K562 (cell line): Measurements from ENCODE around the gene RPL11. TPM values are rescaled to one million over a fixed set of nuclear protein-coding genes. Genes with fewer than 3 reads are reported as not detected.
"Not testable (repeated sequence)": the region's sequence is repeated elsewhere in the genome, so short reads cannot be mapped to it uniquely, and the experiment has no call there.

Experiments
- ATAC-seq: fragments of 200-7000 bp; cut with Tn5 transposase; 3 replicates; pipeline ENCODE4 v1.9.1; 2020; ENCODE audit warnings: moderate library complexity
- BruUV-seq: library from RNA; stranded (reverse); fragments of 400-500 nt; replicated peaks from 2 replicates; lab custom pipeline; 2021; lab: Mats Ljungman, UMichigan
- CTCF ChIA-PET: fragments of 300-600 bp; formaldehyde crosslinking; extraction: SDS; loops from one replicate; lab custom pipeline; 2021; ENCODE audit warnings: low intra/inter-chr PET ratio; lab: Yijun Ruan, JAX
- POLR2A ChIA-PET: fragments of 300-600, 350-650 bp; sonication (Branson Sonifier 250); formaldehyde crosslinking; extraction: SDS; loops from one replicate; lab custom pipeline; 2021; ENCODE audit warnings: antibody characterized with exemption, inconsistent platforms; lab: Yijun Ruan, JAX
- DNase-seq, 4 experiments: peaks; one replicate each; pipeline versions ENCODE4 v3.0.0 to v3.0.0-alpha.2; 2011 to 2018; ENCODE audit warnings: low spot score in 3 of 4, mixed read lengths in 3 of 4; ENCODE audit errors: extremely low read depth in 1 of 4
- FAIRE-seq: peaks from 2 replicates; lab custom pipeline; 2011; peaks lifted over from hg19 to GRCh38; lab: Jason Lieb, UNC
- H2AFZ ChIP-seq: 2 replicates; pipeline ENCODE4 v1.6.0; 2011; ENCODE audit warnings: low read depth, low read length, control low read depth, inconsistent platforms
- H3K27ac ChIP-seq: fragments of 200-600 bp; 3 replicates; pipeline ENCODE4 v1.8.0; 2011; ENCODE audit warnings: low read depth, mild to moderate bottlenecking, control low read depth, inconsistent platforms, low read length, moderate library complexity, mixed read lengths; ENCODE audit errors: extremely low read depth
- H3K27me3 ChIP-seq, 2 experiments: fragments of 300-600 bp in 1 of 2; 2 replicates in 1 of 2; 3 replicates in 1 of 2; pipeline versions ENCODE4 v1.6.0 to v1.8.0; 2011; ENCODE audit warnings: inconsistent platforms in 2 of 2, low read length in 2 of 2, mild to moderate bottlenecking in 1 of 2, mixed read lengths in 1 of 2, moderate library complexity in 1 of 2; ENCODE audit not compliant: control insufficient read depth in 2 of 2, insufficient read depth in 2 of 2
- H3K36me3 ChIP-seq: fragments of 300-600 bp; 3 replicates; pipeline ENCODE4 v1.8.0; 2011; ENCODE audit warnings: mild to moderate bottlenecking, low read length, inconsistent platforms; ENCODE audit not compliant: control insufficient read depth, insufficient read depth
- H3K4me1 ChIP-seq, 2 experiments: fragments of 200-600 bp in 1 of 2; replicated peaks in 1 of 2; 2 replicates in 1 of 2; 3 replicates in 1 of 2; pipeline versions ENCODE4 v1.5.1 to v1.8.0; 2011; ENCODE audit warnings: inconsistent platforms in 2 of 2, low read length in 2 of 2, mild to moderate bottlenecking in 1 of 2, mixed read lengths in 1 of 2, moderate library complexity in 1 of 2; ENCODE audit not compliant: control insufficient read depth in 2 of 2, insufficient read depth in 2 of 2
- H3K4me2 ChIP-seq: 2 replicates; pipeline ENCODE4 v1.6.1; 2011; ENCODE audit warnings: low read length, control low read depth, inconsistent platforms, mixed read lengths; ENCODE audit not compliant: insufficient read depth
- H3K4me3 ChIP-seq: fragments of 200-600 bp; sonication (generic), shearing (Covaris generic); 2 replicates; pipeline ENCODE4 v1.5.1; 2016; ENCODE audit warnings: control low read depth, inconsistent platforms
- H3K79me2 ChIP-seq: fragments of 200-600 bp; 3 replicates; pipeline ENCODE4 v1.8.0; 2011; ENCODE audit warnings: low read length, inconsistent platforms; ENCODE audit not compliant: control insufficient read depth, insufficient read depth
- H3K9ac ChIP-seq, 2 experiments: 2 replicates each; pipeline versions ENCODE4 v1.6.0 to v1.6.1; 2011; ENCODE audit warnings: low read depth in 2 of 2, low read length in 2 of 2, control low read depth in 1 of 2, inconsistent platforms in 1 of 2, mild to moderate bottlenecking in 1 of 2, mixed read lengths in 1 of 2; ENCODE audit not compliant: insufficient read depth in 1 of 2
- H3K9me1 ChIP-seq: one replicate; pipeline ENCODE4 v1.6.0; 2011; ENCODE audit warnings: inconsistent platforms, mild to moderate bottlenecking, low read length, moderate library complexity; ENCODE audit not compliant: control insufficient read depth, insufficient read depth
- H3K9me3 ChIP-seq: replicated peaks from 2 replicates; pipeline ENCODE4 v1.5.1; 2011; ENCODE audit warnings: low read depth, low read length, inconsistent platforms; ENCODE audit not compliant: control insufficient read depth, insufficient read depth
- H4K20me1 ChIP-seq: replicated peaks from 2 replicates; pipeline ENCODE4 v1.6.1; 2011; ENCODE audit warnings: low read length, inconsistent platforms, mixed read lengths; ENCODE audit not compliant: control insufficient read depth, insufficient read depth
- HBP1 ChIP-seq: fragments of 450-650 bp; formaldehyde crosslinking; IDR thresholded peaks from 2 replicates; pipeline ENCODE4 v1.4.0; 2022; ENCODE audit warnings: missing genetic modification characterization
- WGBS: fragments of 100-300 bp; shearing (Covaris generic); methylation state at CpG from one replicate; pipeline ENCODE4 v1.1.6; 2016; ENCODE audit warnings: low coverage, mixed read lengths; ENCODE audit not compliant: insufficient coverage; ENCODE audit errors: missing lambda C conversion rate; 5-methylcytosine and 5-hydroxymethylcytosine counted together
- in situ Hi-C: fragments of 300-500 bp; cut with MboI; formaldehyde crosslinking; loops from 4 replicates; pipeline ENCODE4 v1.15.0; 2018; ENCODE audit warnings: inconsistent platforms, mixed read lengths
- intact Hi-C: fragments of 100-400 bp; cut with micrococcal nuclease; formaldehyde crosslinking; loops from 2 replicates; pipeline ENCODE4 v1.14.2; 2022
- polyA plus RNA-seq, 8 experiments: library from polyadenylated mRNA; depleted of rRNA in 4 of 8; stranded (reverse) in 5 of 8; unstranded in 3 of 8; fragments of >200 nt; fragmentation: Nextera tagmentation in 2 of 8; fragmentation: Illumina TruSeq in 1 of 8; extraction: Ambion mirVana in 2 of 8; extraction: Trizol in 1 of 8; gene quantifications; 2 replicates each; pipeline versions ENCODE4 v1.2.1 to v1.2.3, GENCODE V29; 2011 to 2014; ENCODE audit warnings: inconsistent platforms in 1 of 8, missing spikeins in 1 of 8
- total RNA-seq, 7 experiments: library from RNA; depleted of rRNA in 6 of 7; stranded (reverse); fragments of >200 nt in 6 of 7; fragmentation: Illumina TruSeq in 2 of 7; extraction: Trizol in 2 of 7; gene quantifications; 2 replicates each; pipeline versions ENCODE4 v1.2.1 to v1.2.3, GENCODE V29; 2011 to 2021; ENCODE audit warnings: low replicate concordance in 1 of 7

Gene RPL11
- total and polyA plus RNA-seq, 9 of the 15 experiments (the other 6 are each of a cell fraction or from before 2014, with no cell fraction given), result 1,781 to 4,526 (median 3,111) TPM

GRCh38 chr1:23732363-23733224 is 41.0 kb downstream of the RPL11 start (continued):
- no peak for TF ChIP-seq HBP1 (CRISPR knock-in tag)

GRCh38 chr1:23733281-23733680 is 41.7 kb downstream of the RPL11 start:
- 98% methylated on average over 5 of the region's 5 CpGs for WGBS
- in situ Hi-C loops, H3K9ac ChIP-seq, DNase-seq, H2AFZ ChIP-seq, intact Hi-C loops, H3K4me2 ChIP-seq, ATAC-seq, H3K79me2 ChIP-seq, H3K9me3 ChIP-seq, H3K27me3 ChIP-seq, H3K27ac ChIP-seq, CTCF ChIA-PET, H3K9me1 ChIP-seq, H3K36me3 ChIP-seq, BruUV-seq, FAIRE-seq, H3K4me3 ChIP-seq, H4K20me1 ChIP-seq: not testable (repeated sequence)
- POLR2A ChIA-PET, result interaction anchor here (0.9 to 1.7 kb wide), 3 partner anchors 10 to 228 kb away, joined by 3 to 5 read pairs (median 5); partner anchors contain the start of gene ELOA
- peaks cover 4 to 12% of the 10 kb centered on the region in 2 experiments; a peak in 2 of 5 replicates for H3K4me1 ChIP-seq
